ENCODE data around the gene LMO2. TPM values are rescaled to one million over a fixed set of nuclear protein-coding genes. Genes with fewer than 3 reads are reported as not detected.
"Not testable (repeated sequence)": the region's sequence is repeated elsewhere in the genome, so short reads cannot be mapped to it uniquely, and the experiment has no call there.

LMO2 gene
- polyA plus RNA-seq, 5 donors, result 34.0 to 50.1 (median 39.7) TPM

GRCh38 chr11:33917402-33917801, 25.5 kb upstream of the LMO2 start:
- DNase-seq, result not testable (repeated sequence)

- DNase-seq, result no peak
Observed at GRCh38 chr11:33916736-33917135, 24.9 kb upstream of the LMO2 start.

DNA sequence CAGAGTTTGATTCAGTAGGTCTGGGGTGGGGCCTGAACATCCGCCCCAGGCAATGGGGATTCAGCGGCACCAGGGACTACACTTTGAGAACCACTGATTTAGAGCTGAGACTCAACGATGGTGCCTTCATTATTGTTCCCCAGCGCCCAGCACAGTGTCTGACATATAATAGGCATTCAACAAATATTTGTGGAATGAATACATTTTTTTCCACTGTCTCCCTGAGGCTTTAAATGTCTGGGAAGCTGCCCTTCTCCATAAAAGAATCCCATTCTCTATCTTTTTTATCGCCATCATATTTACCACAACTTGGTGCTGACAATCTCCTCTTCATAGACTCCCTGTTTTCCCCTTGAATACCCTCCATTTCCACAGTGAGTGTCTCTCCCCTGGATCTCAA, 23.6 kb upstream of the LMO2 start:
- no peak for DNase-seq

DNA sequence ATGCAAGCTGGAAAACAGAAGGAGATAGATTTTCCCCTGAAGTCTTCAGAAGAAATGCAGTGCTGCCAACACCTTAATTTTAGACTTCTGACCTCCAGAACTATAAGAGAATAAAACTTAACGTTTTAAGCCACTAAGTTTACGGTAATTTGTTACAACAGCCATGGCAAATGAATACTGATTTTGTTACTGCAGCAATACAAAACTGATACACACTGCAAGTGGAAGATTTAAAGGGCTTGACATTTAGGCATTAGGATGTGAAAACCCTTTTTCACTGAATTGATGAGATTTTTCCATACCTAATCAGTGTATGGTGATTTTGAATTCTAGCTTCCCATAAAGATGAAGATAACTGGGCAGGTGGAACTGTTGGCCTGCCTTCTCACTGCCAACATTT, 22.1 kb upstream of the LMO2 start:
- no peak for DNase-seq

- peak in 1 of 2 donors; percentile 54 for DNase-seq
Observed at GRCh38 chr11:33912405-33913361, 20.8 kb upstream of the LMO2 start.

GRCh38 chr11:33910958-33911339, 19.1 kb upstream of the LMO2 start:
- DNase-seq, result no peak

GRCh38 chr11:33910296-33910957, 18.6 kb upstream of the LMO2 start:
- no peak for DNase-seq

- DNase-seq, result no peak
Observed at GRCh38 chr11:33909552-33909951, 17.7 kb upstream of the LMO2 start.

DNA sequence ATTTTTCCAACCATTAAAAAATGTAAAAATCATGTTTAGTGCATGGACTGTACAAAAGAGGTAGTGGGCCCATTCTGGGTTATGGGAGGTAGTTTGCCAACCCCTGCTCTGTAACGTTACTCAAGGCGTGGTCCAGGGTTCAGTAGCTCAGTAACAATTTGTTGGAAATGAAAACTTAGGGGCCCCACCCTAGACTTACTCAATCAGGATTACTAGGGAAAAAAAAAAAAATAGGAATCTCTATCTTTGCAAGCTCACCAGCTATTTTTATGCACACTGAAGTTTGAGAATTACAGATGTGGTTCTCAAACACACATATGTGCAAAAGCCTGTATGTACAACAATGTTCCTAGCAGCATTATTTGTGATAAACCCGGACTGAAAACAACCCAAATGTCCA, 17.3 kb upstream of the LMO2 start:
- DNase-seq, result no peak

DNA sequence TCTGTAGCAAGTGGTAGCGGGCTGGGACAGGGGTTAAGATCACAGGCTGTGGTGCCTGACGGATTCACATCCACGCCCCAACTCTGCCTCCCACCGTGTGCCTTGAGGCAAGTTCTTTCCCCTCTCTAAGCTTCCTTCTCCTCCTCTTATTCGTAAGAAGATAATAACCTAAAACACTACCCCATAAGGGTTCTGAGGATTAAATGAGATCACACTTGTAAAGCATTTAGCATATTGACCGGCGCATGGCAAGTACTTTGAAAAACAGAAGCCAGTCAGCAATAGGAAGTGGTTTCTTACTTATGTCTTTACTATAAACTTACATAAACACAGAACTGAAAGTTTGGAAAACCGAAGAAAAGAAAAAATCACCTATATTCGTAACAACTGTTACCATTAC, 15.5 kb upstream of the LMO2 start:
- no peak for DNase-seq

GRCh38 chr11:33906484-33907186, 14.8 kb upstream of the LMO2 start:
- DNase-seq, result no peak

- DNase-seq, result no peak
Observed at GRCh38 chr11:33904102-33904501, 12.2 kb upstream of the LMO2 start.

DNA sequence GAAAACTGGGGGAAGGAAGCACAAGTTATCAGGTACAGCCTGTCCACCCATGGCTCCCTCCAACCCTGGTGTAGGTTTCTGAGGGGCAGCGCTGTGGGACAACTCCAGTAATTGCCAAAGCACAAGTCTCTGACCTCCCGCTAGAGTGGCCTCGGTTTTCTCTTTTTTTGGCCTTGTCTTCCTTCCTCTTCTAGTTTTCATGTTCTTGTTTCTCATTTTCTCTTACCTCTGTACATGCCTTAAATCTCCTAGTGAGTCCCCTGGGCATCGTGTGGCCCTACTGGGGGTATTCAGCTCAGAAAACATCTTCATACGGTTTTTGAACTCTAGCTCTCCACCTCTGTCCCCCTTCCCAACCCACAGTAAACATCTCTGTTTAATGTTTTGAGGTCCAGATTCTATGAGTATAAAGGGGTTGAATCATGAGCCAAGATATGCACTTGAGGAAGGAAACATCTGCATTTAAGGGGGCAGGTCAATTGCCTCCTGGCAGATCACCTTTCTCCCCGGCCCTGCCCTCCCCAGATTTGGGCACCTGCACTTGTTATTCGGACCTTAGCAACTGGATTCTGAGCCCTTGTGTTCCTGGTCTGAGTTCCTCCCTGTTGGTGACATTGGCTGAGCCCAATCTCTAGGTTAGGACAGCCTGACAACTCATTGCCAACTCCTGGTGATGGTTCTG, 8.4 kb upstream of the LMO2 start:
- no peak for DNase-seq

DNA sequence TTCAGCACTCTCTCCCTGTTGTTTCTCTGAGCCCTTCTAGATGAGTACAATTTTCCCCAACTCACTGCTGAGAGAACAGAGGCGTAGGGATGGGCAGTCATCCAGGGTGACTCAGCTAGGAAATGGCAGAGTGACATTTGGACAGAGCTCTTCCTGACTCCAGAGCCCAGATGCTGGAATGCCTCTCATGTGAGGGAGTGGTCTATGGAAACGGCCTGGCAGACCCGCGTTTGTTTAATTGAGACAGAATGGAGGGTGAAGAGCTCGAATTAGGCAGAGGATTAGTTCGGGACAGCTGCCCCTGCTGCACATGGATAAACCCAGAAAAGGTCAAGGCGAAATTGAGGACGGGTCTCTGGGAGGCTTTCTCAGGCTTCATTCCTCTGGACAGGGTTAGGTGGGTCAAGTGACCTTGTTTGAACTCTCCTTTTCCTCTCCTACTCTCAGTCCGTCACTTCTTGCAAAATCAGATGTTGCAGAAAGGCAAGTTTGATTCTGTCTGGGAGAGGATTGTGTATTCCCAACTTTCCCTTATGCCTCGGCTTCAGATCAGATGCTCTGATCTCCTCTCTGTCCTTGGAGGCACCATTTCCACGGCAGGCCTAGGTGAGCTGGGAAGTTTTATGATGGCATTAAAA, 7.6 kb upstream of the LMO2 start:
- peak; percentile 76 to 81 for DNase-seq

DNA sequence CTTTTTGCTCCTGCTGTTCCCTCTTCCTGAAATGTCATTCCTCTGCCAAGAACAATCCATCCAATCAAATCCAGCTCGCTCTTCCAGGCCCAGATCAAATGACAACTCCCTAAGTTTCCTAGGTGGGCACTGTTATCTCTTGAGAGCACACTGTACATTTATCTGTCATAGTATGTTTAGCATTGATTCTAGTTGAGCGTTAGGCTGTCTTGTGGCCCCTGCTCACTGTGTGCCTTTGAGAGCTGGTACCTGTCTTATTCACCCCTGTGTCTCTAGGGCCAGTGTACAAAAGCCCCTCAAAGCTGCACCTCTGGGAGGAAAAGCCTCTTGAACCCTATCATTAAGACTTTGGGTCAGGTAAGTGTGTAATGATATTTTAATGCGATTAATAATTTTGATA, 7.1 kb upstream of the LMO2 start:
- no peak for DNase-seq

- no peak for DNase-seq
Observed at GRCh38 chr11:33897761-33898375, 6.0 kb upstream of the LMO2 start.

GRCh38 chr11:33896911-33897310, 5.0 kb upstream of the LMO2 start:
- no peak for DNase-seq

DNA sequence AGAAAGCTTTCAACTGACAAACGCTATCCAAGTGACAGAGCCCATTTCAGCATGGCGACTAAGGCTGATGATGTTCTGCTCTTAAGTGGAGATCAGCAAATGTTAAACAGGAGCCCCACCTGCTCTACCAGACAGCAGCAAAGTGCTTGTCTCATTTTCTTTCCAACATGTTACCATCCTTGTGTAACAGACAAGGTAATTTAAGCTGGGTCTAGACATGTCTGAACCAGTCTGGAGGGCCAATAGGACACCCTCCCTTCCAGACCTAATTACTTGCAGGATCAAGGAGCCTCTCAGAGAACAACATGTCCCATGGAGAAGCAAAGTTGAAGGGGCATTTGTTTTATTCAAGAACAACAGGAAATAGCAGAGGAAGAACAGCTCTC, 3.9 kb upstream of the LMO2 start:
- no peak for DNase-seq

DNA sequence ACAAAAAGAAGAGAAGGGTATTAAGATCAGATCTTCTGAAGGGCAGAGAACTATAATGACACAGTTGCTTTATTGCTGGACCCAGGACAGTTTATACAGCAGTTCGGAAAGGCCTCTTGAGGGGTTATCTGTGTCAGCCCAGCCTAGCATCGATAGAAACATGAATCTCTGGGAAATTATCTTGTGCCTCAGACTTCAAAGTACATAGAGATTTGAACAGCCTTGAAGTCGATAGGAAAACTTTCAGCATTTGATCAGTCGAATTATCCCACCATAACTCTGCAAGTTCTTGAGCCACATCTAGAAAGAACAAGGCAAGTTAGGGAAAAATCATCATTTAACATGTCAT, 2.5 kb upstream of the LMO2 start:
- no peak for DNase-seq

DNA sequence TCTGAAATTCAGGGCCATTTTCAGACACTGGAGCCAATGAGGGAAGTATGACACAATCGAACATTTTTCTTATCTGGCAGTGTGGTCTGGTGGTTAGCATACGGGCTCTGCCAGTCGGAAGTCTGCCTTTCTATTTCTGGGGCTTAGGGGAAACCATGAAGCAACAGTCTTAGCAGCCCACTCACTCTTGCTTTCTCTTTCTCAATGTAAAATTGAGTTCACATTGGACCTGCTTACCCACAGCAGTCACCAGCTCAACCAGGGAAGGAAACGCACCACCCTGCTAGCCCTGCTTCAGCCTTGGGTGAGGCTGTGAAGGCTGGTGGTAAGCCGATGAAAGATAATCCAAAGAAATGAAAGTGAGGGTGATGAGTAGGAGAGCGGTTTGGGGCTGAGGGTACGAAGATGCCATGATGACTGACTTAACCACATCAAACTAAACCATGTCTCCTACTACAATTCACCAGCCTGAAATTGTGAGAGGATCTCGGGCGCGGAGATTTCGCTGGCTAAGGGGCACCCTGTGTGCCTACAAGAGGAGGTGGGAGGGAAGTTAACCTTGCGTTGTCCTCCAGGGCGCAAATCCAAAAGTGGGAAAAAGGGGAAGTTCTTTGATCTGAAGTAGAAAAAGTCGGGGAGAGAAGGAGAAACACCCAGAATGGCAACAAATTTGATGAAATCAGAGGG, 2.0 kb upstream of the LMO2 start:
- no peak for DNase-seq

Measured in right lung (tissue), 5 donors.